K562 (cell line): ENCODE data around the gene C1QTNF5. TPM values are rescaled to one million over a fixed set of nuclear protein-coding genes. Genes with fewer than 3 reads are reported as not detected.

ENCODE experiments used
- ATAC-seq: fragments of 200-7000 bp; cut with Tn5 transposase; 3 replicates; pipeline ENCODE4 v1.9.1; 2020; ENCODE audit warnings: moderate library complexity
- BruUV-seq: library from RNA; stranded (reverse); fragments of 400-500 nt; replicated peaks from 2 replicates; lab custom pipeline; 2021; lab: Mats Ljungman, UMichigan
- CTCF ChIA-PET: fragments of 300-600 bp; formaldehyde crosslinking; extraction: SDS; loops from one replicate; lab custom pipeline; 2021; ENCODE audit warnings: low intra/inter-chr PET ratio; lab: Yijun Ruan, JAX
- POLR2A ChIA-PET: fragments of 300-600, 350-650 bp; sonication (Branson Sonifier 250); formaldehyde crosslinking; extraction: SDS; loops from one replicate; lab custom pipeline; 2021; ENCODE audit warnings: antibody characterized with exemption, inconsistent platforms; lab: Yijun Ruan, JAX
- DNase-seq, 4 experiments: peaks; one replicate each; pipeline versions ENCODE4 v3.0.0 to v3.0.0-alpha.2; 2011 to 2018; ENCODE audit warnings: low spot score in 3 of 4, mixed read lengths in 3 of 4; ENCODE audit errors: extremely low read depth in 1 of 4
- FAIRE-seq: peaks from 2 replicates; lab custom pipeline; 2011; peaks lifted over from hg19 to GRCh38; lab: Jason Lieb, UNC
- H2AFZ ChIP-seq: 2 replicates; pipeline ENCODE4 v1.6.0; 2011; ENCODE audit warnings: low read depth, low read length, control low read depth, inconsistent platforms
- H3K27ac ChIP-seq: fragments of 200-600 bp; 3 replicates; pipeline ENCODE4 v1.8.0; 2011; ENCODE audit warnings: low read depth, mild to moderate bottlenecking, control low read depth, inconsistent platforms, low read length, moderate library complexity, mixed read lengths; ENCODE audit errors: extremely low read depth
- H3K27me3 ChIP-seq, 2 experiments: fragments of 300-600 bp in 1 of 2; 2 replicates in 1 of 2; 3 replicates in 1 of 2; pipeline versions ENCODE4 v1.6.0 to v1.8.0; 2011; ENCODE audit warnings: inconsistent platforms in 2 of 2, low read length in 2 of 2, mild to moderate bottlenecking in 1 of 2, mixed read lengths in 1 of 2, moderate library complexity in 1 of 2; ENCODE audit not compliant: control insufficient read depth in 2 of 2, insufficient read depth in 2 of 2
- H3K36me3 ChIP-seq: fragments of 300-600 bp; 3 replicates; pipeline ENCODE4 v1.8.0; 2011; ENCODE audit warnings: mild to moderate bottlenecking, low read length, inconsistent platforms; ENCODE audit not compliant: control insufficient read depth, insufficient read depth
- H3K4me1 ChIP-seq, 2 experiments: fragments of 200-600 bp in 1 of 2; replicated peaks in 1 of 2; 2 replicates in 1 of 2; 3 replicates in 1 of 2; pipeline versions ENCODE4 v1.5.1 to v1.8.0; 2011; ENCODE audit warnings: inconsistent platforms in 2 of 2, low read length in 2 of 2, mild to moderate bottlenecking in 1 of 2, mixed read lengths in 1 of 2, moderate library complexity in 1 of 2; ENCODE audit not compliant: control insufficient read depth in 2 of 2, insufficient read depth in 2 of 2
- H3K4me2 ChIP-seq: 2 replicates; pipeline ENCODE4 v1.6.1; 2011; ENCODE audit warnings: low read length, control low read depth, inconsistent platforms, mixed read lengths; ENCODE audit not compliant: insufficient read depth
- H3K4me3 ChIP-seq: fragments of 200-600 bp; sonication (generic), shearing (Covaris generic); 2 replicates; pipeline ENCODE4 v1.5.1; 2016; ENCODE audit warnings: control low read depth, inconsistent platforms
- H3K79me2 ChIP-seq: fragments of 200-600 bp; 3 replicates; pipeline ENCODE4 v1.8.0; 2011; ENCODE audit warnings: low read length, inconsistent platforms; ENCODE audit not compliant: control insufficient read depth, insufficient read depth
- H3K9ac ChIP-seq, 2 experiments: 2 replicates each; pipeline versions ENCODE4 v1.6.0 to v1.6.1; 2011; ENCODE audit warnings: low read depth in 2 of 2, low read length in 2 of 2, control low read depth in 1 of 2, inconsistent platforms in 1 of 2, mild to moderate bottlenecking in 1 of 2, mixed read lengths in 1 of 2; ENCODE audit not compliant: insufficient read depth in 1 of 2
- H3K9me1 ChIP-seq: one replicate; pipeline ENCODE4 v1.6.0; 2011; ENCODE audit warnings: inconsistent platforms, mild to moderate bottlenecking, low read length, moderate library complexity; ENCODE audit not compliant: control insufficient read depth, insufficient read depth
- H3K9me3 ChIP-seq: replicated peaks from 2 replicates; pipeline ENCODE4 v1.5.1; 2011; ENCODE audit warnings: low read depth, low read length, inconsistent platforms; ENCODE audit not compliant: control insufficient read depth, insufficient read depth
- H4K20me1 ChIP-seq: replicated peaks from 2 replicates; pipeline ENCODE4 v1.6.1; 2011; ENCODE audit warnings: low read length, inconsistent platforms, mixed read lengths; ENCODE audit not compliant: control insufficient read depth, insufficient read depth
- CBX3 ChIP-seq, 2 experiments: IDR thresholded peaks; 1 replicate in 1 of 2; 2 replicates in 1 of 2; pipeline ENCODE4 v1.6.1; 2012; ENCODE audit warnings: inconsistent platforms in 2 of 2, low read length in 2 of 2, borderline replicate concordance in 1 of 2, control low read depth in 1 of 2
- ETV6 ChIP-seq, 3 experiments: fragments of 150-350 bp in 1 of 3; sonication (generic) in 1 of 3; formaldehyde crosslinking in 1 of 3; IDR thresholded peaks; 2 replicates each; pipeline versions ENCODE4 v1.6.1 to v1.8.0; 2014 to 2022; ENCODE audit warnings: borderline replicate concordance in 2 of 3, low read depth in 2 of 3, antibody characterized with exemption in 1 of 3, low read length in 1 of 3, mild to moderate bottlenecking in 1 of 3, missing genetic modification reagents in 1 of 3
- HDAC8 ChIP-seq: fragments of 450-650 bp; IDR thresholded peaks from 2 replicates; pipeline ENCODE4 v1.6.1; 2016; ENCODE audit warnings: mild to moderate bottlenecking, missing genetic modification characterization, moderate library complexity, missing compliant biosample characterization
- HDGF ChIP-seq: fragments of 450-650 bp; IDR thresholded peaks from 2 replicates; pipeline ENCODE4 v1.6.1; 2016
- HOMEZ ChIP-seq: fragments of 250-450 bp; sonication (Bioruptor Pico); IDR thresholded peaks from 2 replicates; pipeline ENCODE4 v1.4.0; 2020; ENCODE audit warnings: mild to moderate bottlenecking, moderate library complexity
- KLF6 ChIP-seq: fragments of 250-450 bp; sonication (Bioruptor Pico); IDR thresholded peaks from 2 replicates; pipeline ENCODE4 v1.4.0; 2020; ENCODE audit warnings: mild to moderate bottlenecking, moderate library complexity, borderline replicate concordance
- L3MBTL2 ChIP-seq: fragments of 450-650 bp; IDR thresholded peaks from 2 replicates; pipeline ENCODE4 v1.6.1; 2016; ENCODE audit warnings: mild to moderate bottlenecking, moderate library complexity
- MCM7 ChIP-seq, 2 experiments: fragments of 450-650 bp; IDR thresholded peaks; 2 replicates each; pipeline ENCODE4 v1.6.1; 2016 to 2018
- NCOA2 ChIP-seq, 2 experiments: fragments of 450-650 bp; IDR thresholded peaks; 2 replicates each; pipeline ENCODE4 v1.6.1; 2018; ENCODE audit warnings: mild to moderate bottlenecking in 2 of 2, moderate library complexity in 1 of 2; ENCODE audit not compliant: partially characterized antibody in 2 of 2
- NFE2 ChIP-seq: IDR thresholded peaks from 2 replicates; pipeline ENCODE4 v1.6.1; 2014; ENCODE audit warnings: antibody characterized with exemption, low read depth
- TSC22D4 ChIP-seq: fragments of 450-650 bp; IDR thresholded peaks from 2 replicates; pipeline ENCODE4 v1.6.1; 2016; ENCODE audit warnings: missing genetic modification characterization, missing biosample characterization, control low read depth
- ZNF436 ChIP-seq: fragments of 250-450, 450-650 bp; sonication (Bioruptor Pico); formaldehyde crosslinking; IDR thresholded peaks from 2 replicates; pipeline ENCODE4 v1.7.0; 2020; ENCODE audit warnings: mild to moderate bottlenecking
- WGBS: fragments of 100-300 bp; shearing (Covaris generic); methylation state at CpG from one replicate; pipeline ENCODE4 v1.1.6; 2016; ENCODE audit warnings: low coverage, mixed read lengths; ENCODE audit not compliant: insufficient coverage; ENCODE audit errors: missing lambda C conversion rate; 5-methylcytosine and 5-hydroxymethylcytosine counted together
- in situ Hi-C: fragments of 300-500 bp; cut with MboI; formaldehyde crosslinking; loops from 4 replicates; pipeline ENCODE4 v1.15.0; 2018; ENCODE audit warnings: inconsistent platforms, mixed read lengths
- intact Hi-C: fragments of 100-400 bp; cut with micrococcal nuclease; formaldehyde crosslinking; loops from 2 replicates; pipeline ENCODE4 v1.14.2; 2022
- polyA plus RNA-seq, 8 experiments: library from polyadenylated mRNA; depleted of rRNA in 4 of 8; stranded (reverse) in 5 of 8; unstranded in 3 of 8; fragments of >200 nt; fragmentation: Nextera tagmentation in 2 of 8; fragmentation: Illumina TruSeq in 1 of 8; extraction: Ambion mirVana in 2 of 8; extraction: Trizol in 1 of 8; gene quantifications; 2 replicates each; pipeline versions ENCODE4 v1.2.1 to v1.2.3, GENCODE V29; 2011 to 2014; ENCODE audit warnings: inconsistent platforms in 1 of 8, missing spikeins in 1 of 8
- total RNA-seq, 7 experiments: library from RNA; depleted of rRNA in 6 of 7; stranded (reverse); fragments of >200 nt in 6 of 7; fragmentation: Illumina TruSeq in 2 of 7; extraction: Trizol in 2 of 7; gene quantifications; 2 replicates each; pipeline versions ENCODE4 v1.2.1 to v1.2.3, GENCODE V29; 2011 to 2021; ENCODE audit warnings: low replicate concordance in 1 of 7

The C1QTNF5 gene
- total and polyA plus RNA-seq, 9 of the 15 experiments (the other 6 are each of a cell fraction or from before 2014, with no cell fraction given), result 0.07 to 0.76 (median 0.24) TPM; not detected in 1

GRCh38 chr11:119300198-119300964 is 40.3 kb downstream of the C1QTNF5 start:
- TF ChIP-seq TSC22D4 (no peak), HDAC8 (tag) (no peak), HOMEZ (CRISPR knock-in tag) (no peak), L3MBTL2 (no peak), HDGF (no peak), MCM7 (IDR thresholded peaks at IDR 0.05) (no peak), ETV6 (IDR thresholded peaks at IDR 0.05; ENCODE audit: borderline replicate concordance in 1 of 2, low read depth in 2 of 2, low read length in 1 of 2) (no peak), ETV6 (CRISPR knock-in tag; IDR thresholded peaks at IDR 0.05; ENCODE audit: borderline replicate concordance) (no peak), NFE2 (no peak), NCOA2 (IDR thresholded peaks at IDR 0.05; ENCODE audit: partially characterized antibody in 2 of 2) (no peak), KLF6 (CRISPR knock-in tag) (no peak), CBX3 (IDR thresholded peaks at IDR 0.05; ENCODE audit: borderline replicate concordance in 1 of 2, low read length in 2 of 2) (no peak), ZNF436 (CRISPR knock-in tag) (no peak)
- Histone ChIP-seq H3K79me2 (no peaks in the 10 kb centered on the region), H3K36me3 (peaks cover 78% of the 10 kb centered on the region), H3K27me3 (no peaks in the 10 kb centered on the region), H3K27ac (no peak overlapping the region), H3K4me2 (no peak overlapping the region), H3K9me3 (no peaks in the 10 kb centered on the region), H3K4me3 (no peak overlapping the region), H2AFZ (no peak overlapping the region), H3K9me1 (no peaks in the 10 kb centered on the region), H3K4me1 (no peaks in the 10 kb centered on the region), H3K9ac (no peak overlapping the region), H4K20me1 (no peaks in the 10 kb centered on the region)
- in situ Hi-C loops, result no loop called here
- ChIA-PET POLR2A (interaction anchor here (0.6 to 2.5 kb wide), 6 partner anchors 10 to 206 kb away, joined by 3 to 17 read pairs (median 3); a partner anchor contains a TSS), CTCF (no interaction called here)
- intact Hi-C loops, result no loop called here
- 75% methylated on average over 3 of the region's 3 CpGs for WGBS
- ATAC-seq (no peak), DNase-seq (no peak), FAIRE-seq (no peak)
- BruUV-seq, result no TSS peak
